SK-N-SH treated with all-trans-retinoic acid at 6 μM for 48 hours (cell line): ENCODE data around the gene AKAP17A.
"Not testable (repeated sequence)": the region's sequence is repeated elsewhere in the genome, so short reads cannot be mapped to it uniquely, and the experiment has no call there.

Source experiments
- ARNTL ChIP-seq: fragments of 450-650 bp; formaldehyde crosslinking; IDR thresholded peaks from 2 replicates; pipeline ENCODE4 v1.5.0; 2020; ENCODE audit warnings: low read depth, mild to moderate bottlenecking, moderate library complexity, borderline replicate concordance
- CSDC2 ChIP-seq: fragments of 250-450 bp; sonication (Bioruptor Pico); IDR thresholded peaks from 2 replicates; pipeline ENCODE4 v1.5.0; 2020; ENCODE audit warnings: mild to moderate bottlenecking, moderate library complexity
- ESRRG ChIP-seq: fragments of 250-450 bp; sonication (Bioruptor Pico); IDR thresholded peaks from 2 replicates; pipeline ENCODE4 v1.6.1; 2021; ENCODE audit warnings: mild to moderate bottlenecking
- OSR1 ChIP-seq: fragments of 250-450 bp; sonication (Bioruptor Pico); IDR thresholded peaks from 2 replicates; pipeline ENCODE4 v1.8.0; 2022; ENCODE audit warnings: moderate library complexity, mild to moderate bottlenecking, inconsistent platforms
- PPARA ChIP-seq: fragments of 250-450 bp; sonication (Bioruptor Pico); IDR thresholded peaks from 2 replicates; pipeline ENCODE4 v1.5.0; 2020; ENCODE audit warnings: mild to moderate bottlenecking, borderline replicate concordance
- RARB ChIP-seq: fragments of 250-450 bp; sonication (Bioruptor Pico); IDR thresholded peaks from 2 replicates; pipeline ENCODE4 v1.8.0; 2021; ENCODE audit warnings: mild to moderate bottlenecking, moderate library complexity
- TCF4 ChIP-seq: fragments of 250-450 bp; sonication (Bioruptor Pico); IDR thresholded peaks from 2 replicates; pipeline ENCODE4 v1.8.0; 2021; ENCODE audit warnings: mild to moderate bottlenecking, moderate library complexity, borderline replicate concordance
- TOX ChIP-seq: fragments of 250-450 bp; sonication (Bioruptor Pico); IDR thresholded peaks from 2 replicates; pipeline ENCODE4 v1.8.0; 2021; ENCODE audit warnings: mild to moderate bottlenecking, moderate library complexity, borderline replicate concordance
- ZFP3 ChIP-seq: fragments of 250-450 bp; sonication (Bioruptor Pico); IDR thresholded peaks from 2 replicates; pipeline ENCODE4 v1.5.0; 2020; ENCODE audit warnings: mild to moderate bottlenecking, moderate library complexity
- ZFP30 ChIP-seq: fragments of 450-650 bp; formaldehyde crosslinking; IDR thresholded peaks from 2 replicates; pipeline ENCODE4 v1.5.0; 2022; ENCODE audit warnings: mild to moderate bottlenecking, moderate library complexity
- ZNF70 ChIP-seq: fragments of 450-650 bp; formaldehyde crosslinking; IDR thresholded peaks from 2 replicates; pipeline ENCODE4 v1.5.0; 2020; ENCODE audit warnings: mild to moderate bottlenecking, moderate library complexity
- TF ChIP-seq, protein P1 (sequence below): fragments of 250-450 bp; sonication (Bioruptor Pico); IDR thresholded peaks from 2 replicates; pipeline ENCODE4 v1.5.1; 2020; ENCODE audit warnings: low read depth, mild to moderate bottlenecking, moderate library complexity
- TF ChIP-seq, protein P2 (sequence below): fragments of 250-450 bp; sonication (Bioruptor Pico); IDR thresholded peaks from 2 replicates; pipeline ENCODE4 v1.8.0; 2020; ENCODE audit warnings: mild to moderate bottlenecking, moderate library complexity, borderline replicate concordance
- TF ChIP-seq, protein P3 (sequence below): fragments of 250-450 bp; sonication (Bioruptor Pico); IDR thresholded peaks from 2 replicates; pipeline ENCODE4 v1.5.0; 2020; ENCODE audit warnings: mild to moderate bottlenecking, moderate library complexity

DNA sequence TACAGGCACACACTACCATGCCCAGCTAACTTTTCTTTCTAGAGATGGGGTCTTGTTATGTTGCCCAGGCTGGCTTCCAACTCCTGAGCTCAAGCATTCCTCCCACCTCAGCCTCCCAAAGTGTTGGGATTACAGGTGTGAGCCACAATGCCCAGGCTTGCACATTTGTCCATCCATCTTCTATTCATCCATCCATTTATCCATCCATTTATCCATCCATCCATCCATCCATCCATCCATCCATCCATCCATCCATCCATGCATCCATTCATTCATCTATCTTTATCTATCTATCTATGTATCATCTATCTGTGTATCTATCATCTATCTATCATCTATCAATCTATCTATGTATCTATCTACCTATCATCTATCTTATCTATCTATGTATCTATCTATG is 34.0 kb upstream of the AKAP17A start:
- TF ChIP-seq, protein P1, sequence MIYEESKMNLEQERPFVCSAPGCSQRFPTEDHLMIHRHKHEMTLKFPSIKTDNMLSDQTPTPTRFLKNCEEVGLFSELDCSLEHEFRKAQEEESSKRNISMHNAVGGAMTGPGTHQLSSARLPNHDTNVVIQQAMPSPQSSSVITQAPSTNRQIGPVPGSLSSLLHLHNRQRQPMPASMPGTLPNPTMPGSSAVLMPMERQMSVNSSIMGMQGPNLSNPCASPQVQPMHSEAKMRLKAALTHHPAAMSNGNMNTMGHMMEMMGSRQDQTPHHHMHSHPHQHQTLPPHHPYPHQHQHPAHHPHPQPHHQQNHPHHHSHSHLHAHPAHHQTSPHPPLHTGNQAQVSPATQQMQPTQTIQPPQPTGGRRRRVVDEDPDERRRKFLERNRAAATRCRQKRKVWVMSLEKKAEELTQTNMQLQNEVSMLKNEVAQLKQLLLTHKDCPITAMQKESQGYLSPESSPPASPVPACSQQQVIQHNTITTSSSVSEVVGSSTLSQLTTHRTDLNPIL (CRISPR knock-in tag), result not testable (repeated sequence)
- TF ChIP-seq, protein P2, sequence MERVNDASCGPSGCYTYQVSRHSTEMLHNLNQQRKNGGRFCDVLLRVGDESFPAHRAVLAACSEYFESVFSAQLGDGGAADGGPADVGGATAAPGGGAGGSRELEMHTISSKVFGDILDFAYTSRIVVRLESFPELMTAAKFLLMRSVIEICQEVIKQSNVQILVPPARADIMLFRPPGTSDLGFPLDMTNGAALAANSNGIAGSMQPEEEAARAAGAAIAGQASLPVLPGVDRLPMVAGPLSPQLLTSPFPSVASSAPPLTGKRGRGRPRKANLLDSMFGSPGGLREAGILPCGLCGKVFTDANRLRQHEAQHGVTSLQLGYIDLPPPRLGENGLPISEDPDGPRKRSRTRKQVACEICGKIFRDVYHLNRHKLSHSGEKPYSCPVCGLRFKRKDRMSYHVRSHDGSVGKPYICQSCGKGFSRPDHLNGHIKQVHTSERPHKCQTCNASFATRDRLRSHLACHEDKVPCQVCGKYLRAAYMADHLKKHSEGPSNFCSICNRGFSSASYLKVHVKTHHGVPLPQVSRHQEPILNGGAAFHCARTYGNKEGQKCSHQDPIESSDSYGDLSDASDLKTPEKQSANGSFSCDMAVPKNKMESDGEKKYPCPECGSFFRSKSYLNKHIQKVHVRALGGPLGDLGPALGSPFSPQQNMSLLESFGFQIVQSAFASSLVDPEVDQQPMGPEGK (CRISPR knock-in tag), result not testable (repeated sequence)
- not testable (repeated sequence) for TF ChIP-seq RARB (CRISPR knock-in tag); ZFP3 (CRISPR knock-in tag); TCF4 (CRISPR knock-in tag); ZNF70; PPARA; ARNTL (CRISPR knock-in tag); TOX (CRISPR knock-in tag); CSDC2 (CRISPR knock-in tag); ZFP30 (CRISPR knock-in tag); ESRRG (CRISPR knock-in tag); OSR1 (CRISPR knock-in tag)
- TF ChIP-seq, protein P3, sequence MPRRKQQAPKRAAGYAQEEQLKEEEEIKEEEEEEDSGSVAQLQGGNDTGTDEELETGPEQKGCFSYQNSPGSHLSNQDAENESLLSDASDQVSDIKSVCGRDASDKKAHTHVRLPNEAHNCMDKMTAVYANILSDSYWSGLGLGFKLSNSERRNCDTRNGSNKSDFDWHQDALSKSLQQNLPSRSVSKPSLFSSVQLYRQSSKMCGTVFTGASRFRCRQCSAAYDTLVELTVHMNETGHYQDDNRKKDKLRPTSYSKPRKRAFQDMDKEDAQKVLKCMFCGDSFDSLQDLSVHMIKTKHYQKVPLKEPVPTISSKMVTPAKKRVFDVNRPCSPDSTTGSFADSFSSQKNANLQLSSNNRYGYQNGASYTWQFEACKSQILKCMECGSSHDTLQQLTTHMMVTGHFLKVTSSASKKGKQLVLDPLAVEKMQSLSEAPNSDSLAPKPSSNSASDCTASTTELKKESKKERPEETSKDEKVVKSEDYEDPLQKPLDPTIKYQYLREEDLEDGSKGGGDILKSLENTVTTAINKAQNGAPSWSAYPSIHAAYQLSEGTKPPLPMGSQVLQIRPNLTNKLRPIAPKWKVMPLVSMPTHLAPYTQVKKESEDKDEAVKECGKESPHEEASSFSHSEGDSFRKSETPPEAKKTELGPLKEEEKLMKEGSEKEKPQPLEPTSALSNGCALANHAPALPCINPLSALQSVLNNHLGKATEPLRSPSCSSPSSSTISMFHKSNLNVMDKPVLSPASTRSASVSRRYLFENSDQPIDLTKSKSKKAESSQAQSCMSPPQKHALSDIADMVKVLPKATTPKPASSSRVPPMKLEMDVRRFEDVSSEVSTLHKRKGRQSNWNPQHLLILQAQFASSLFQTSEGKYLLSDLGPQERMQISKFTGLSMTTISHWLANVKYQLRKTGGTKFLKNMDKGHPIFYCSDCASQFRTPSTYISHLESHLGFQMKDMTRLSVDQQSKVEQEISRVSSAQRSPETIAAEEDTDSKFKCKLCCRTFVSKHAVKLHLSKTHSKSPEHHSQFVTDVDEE (CRISPR knock-in tag), result not testable (repeated sequence)
